GM21737 (cell line): Measurements from ENCODE around the gene PLEKHA3.
A peak's percentile ranks its signal among the peaks of the same experiment; 100 is the strongest.
"Not testable (repeated sequence)": the region's sequence is repeated elsewhere in the genome, so short reads cannot be mapped to it uniquely, and the experiment has no call there.

Experiments
- ATAC-seq: cut with Tn5 transposase; IDR thresholded peaks from one replicate; pipeline ENCODE4 v1.9.1; 2021; ENCODE audit warnings: mild to moderate bottlenecking, moderate library complexity; ENCODE audit not compliant: unreplicated experiment

Gene PLEKHA3

DNA sequence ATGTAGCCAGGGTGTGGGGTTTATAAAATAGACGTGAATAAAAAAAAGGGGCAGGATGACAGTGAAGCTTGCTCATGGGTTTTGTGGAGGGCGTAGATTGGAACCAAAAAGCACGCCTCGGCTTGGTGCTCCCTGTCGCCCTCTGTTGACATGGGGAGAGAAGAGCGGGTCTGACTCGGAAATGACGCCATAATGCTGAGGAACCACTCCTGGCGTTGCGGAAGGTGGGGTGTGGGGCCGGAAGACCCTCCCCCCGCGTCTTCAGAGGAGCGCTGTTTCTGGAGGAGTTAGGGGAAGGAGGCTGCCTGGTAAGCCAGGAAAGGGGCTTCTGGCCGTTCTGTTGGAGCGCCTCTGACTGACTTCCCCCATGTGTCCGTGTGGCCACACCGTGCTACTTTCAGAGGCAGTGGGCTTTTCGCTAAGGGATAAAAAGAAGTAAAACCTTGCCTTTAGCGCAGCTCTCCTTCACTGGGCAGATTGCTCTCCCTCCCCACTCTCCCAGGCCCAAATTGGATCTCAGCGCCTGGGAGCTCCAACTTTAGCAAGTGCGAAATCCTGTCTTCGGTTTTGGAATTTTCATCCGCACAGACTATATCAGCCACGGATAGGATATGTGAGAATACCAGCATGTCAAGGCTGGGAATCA, 42.8 kb downstream of the PLEKHA3 start:
- ATAC-seq, result peak; percentile 89

- ATAC-seq, result peak; percentile 4
Measured at GRCh38 chr2:178523596-178524134, 43.4 kb downstream of the PLEKHA3 start.

DNA sequence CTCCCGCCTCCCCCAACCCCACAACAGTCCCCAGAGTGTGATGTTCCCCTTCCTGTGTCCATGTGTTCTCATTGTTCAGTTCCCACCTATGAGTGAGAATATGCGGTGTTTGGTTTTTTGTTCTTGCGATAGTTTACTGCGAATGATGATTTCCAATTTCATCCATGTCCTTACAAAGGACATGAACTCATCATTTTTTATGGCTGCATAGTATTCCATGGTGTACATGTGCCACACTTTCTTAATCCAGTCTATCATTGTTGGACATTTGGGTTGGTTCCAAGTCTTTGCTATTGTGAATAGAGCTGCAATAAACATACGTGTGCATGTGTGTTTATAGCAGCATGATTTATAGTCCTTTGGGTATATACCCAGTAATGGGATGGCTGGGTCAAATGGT, 44.8 kb downstream of the PLEKHA3 start:
- ATAC-seq, result not testable (repeated sequence)

DNA sequence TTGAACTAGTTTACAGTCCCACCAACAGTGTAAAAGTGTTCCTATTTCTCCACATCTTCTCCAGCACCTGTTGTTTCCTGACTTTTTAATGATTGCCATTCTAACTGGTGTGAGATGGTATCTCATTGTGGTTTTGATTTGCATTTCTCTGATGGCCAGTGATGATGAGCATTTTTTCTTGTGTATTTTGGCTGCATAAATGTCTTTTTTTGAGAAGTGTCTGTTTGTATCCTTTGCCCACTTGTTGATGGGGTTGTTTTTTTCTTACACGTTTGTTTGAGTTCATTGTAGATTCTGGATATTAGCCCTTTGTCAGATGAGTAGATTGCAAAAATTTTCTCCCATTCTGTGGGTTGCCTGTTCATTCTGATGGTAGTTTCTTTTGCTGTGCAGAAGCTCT, 45.2 kb downstream of the PLEKHA3 start:
- not testable (repeated sequence) for ATAC-seq

- no peak for ATAC-seq
Measured at GRCh38 chr2:178526256-178526655, 46.0 kb downstream of the PLEKHA3 start.

DNA sequence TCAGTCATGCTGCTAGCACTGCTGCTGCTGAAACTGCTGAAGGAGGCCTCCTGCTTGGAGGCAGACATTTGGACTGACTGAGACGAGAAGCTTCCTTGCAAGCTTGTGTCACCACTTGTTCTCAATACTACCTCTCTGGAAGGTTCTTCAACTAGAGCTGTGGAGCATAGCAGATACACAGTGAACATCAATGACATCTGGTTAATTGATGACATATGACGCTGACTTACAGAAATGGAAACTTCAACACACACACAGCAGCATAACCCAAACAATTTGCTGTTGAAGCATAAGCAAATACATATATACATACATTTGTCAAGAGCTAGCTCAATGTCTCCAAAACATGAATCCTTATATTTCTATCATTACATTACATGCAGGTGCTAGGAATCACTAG, 47.3 kb downstream of the PLEKHA3 start:
- ATAC-seq, result no peak

GRCh38 chr2:178528647-178529046, 48.4 kb downstream of the PLEKHA3 start:
- ATAC-seq, result no peak

DNA sequence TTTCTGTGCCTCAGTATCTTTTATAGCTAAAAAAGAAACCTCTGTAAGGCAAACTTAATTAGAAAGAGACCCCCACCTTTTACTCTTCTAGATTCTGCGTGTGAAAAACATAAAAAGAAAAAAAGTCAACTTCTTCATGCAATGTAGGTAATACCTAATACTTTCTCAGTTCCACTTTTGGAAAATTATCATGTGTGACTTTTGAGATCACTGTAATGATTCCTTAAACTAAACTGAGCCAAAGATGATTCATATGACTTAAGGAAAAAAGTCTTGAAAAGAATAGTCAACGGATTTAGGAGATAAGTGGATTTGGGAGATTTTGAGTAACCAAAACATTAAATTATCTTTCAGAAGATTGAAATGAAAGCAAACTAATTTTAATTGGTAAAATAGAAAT, 48.9 kb downstream of the PLEKHA3 start:
- no peak for ATAC-seq

- peak; percentile 5 for ATAC-seq
Measured at GRCh38 chr2:178530131-178530530, 49.9 kb downstream of the PLEKHA3 start.

- ATAC-seq, result peak; percentile 91
Measured at GRCh38 chr2:178530625-178531142, 50.4 kb downstream of the PLEKHA3 start.

GRCh38 chr2:178531168-178531567, 50.9 kb downstream of the PLEKHA3 start:
- no peak for ATAC-seq

GRCh38 chr2:178536037-178536436, 55.8 kb downstream of the PLEKHA3 start:
- ATAC-seq, result no peak

DNA sequence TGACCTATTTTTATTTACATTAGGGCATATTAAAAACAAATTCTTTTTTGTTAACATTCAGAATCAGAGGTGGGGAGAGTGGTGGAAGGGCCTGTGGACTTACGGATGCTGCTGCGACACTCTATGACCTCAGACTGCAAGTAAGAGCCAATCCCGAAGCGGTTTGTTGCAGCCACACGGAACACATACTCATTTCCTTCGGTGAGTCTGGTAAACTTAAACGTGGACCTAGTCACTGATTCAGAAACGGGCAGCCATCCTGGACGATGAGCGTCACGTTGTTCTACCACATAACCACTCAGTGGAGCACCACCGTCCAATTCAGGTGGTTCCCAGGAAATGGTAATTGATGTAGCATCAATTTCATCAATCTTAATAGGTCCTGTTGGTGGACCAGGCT, 61.9 kb downstream of the PLEKHA3 start:
- ATAC-seq, result no peak

DNA sequence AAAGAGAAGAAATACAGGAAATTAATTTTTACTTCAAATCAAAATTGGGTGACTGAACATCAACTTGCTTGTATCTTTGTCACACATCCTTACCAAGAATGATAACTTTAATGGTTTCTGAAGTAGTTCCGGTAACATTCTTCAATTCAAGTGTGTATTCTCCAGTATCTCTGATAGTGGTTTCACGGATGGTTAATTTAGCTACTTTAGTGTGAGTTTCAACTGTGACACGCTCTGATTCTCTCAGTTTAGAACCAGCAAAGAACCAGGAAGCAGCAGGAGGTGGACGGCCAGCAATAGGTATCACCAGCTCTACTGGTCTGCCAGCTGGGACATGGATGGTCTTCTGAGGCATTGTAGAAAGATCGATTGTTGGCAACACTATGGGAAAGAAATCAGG, 62.3 kb downstream of the PLEKHA3 start:
- no peak for ATAC-seq

GRCh38 chr2:178550352-178550751, 70.1 kb downstream of the PLEKHA3 start:
- no peak for ATAC-seq

DNA sequence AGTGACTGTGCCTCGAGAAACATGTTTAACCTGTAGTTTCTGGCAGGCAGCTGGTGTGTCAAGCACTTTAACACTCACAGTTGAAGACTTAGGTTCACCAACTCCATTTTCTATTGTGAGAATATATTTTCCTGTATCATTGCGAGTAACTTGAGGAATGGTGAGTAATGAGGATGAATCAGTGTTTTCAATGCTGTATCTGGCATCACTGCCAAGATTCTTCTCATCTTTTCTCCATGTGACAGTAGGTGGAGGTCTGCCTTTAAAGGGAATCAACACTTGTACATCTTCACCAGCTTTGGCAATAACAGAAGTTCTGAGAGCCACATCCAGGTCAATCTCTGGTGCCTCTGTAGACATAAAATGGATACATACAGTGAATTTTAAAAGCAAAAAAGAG, 72.8 kb downstream of the PLEKHA3 start:
- no peak for ATAC-seq
